Activated T-cell treated with anti-CD3 and anti-CD28 coated beads, Interleukin-2, amount 50 U/mL, for 24 hours (primary cell): Measurements from ENCODE around the gene DPH2.

Source experiments
- DNase-seq: peaks from one replicate; pipeline ENCODE4 v3.0.0-alpha.2; 2020
- H3K27ac Mint-ChIP-seq: 2 replicates; pipeline ENCODE4 v1.8.0; 2020; ENCODE audit warnings: mild to moderate bottlenecking, mixed read lengths
- H3K27me3 Mint-ChIP-seq: 2 replicates; pipeline ENCODE4 v1.8.0; 2020; ENCODE audit warnings: mixed read lengths
- H3K36me3 Mint-ChIP-seq: 2 replicates; pipeline ENCODE4 v1.8.0; 2020; ENCODE audit warnings: low read depth, mixed read lengths
- H3K4me1 Mint-ChIP-seq: 2 replicates; pipeline ENCODE4 v1.8.0; 2020; ENCODE audit warnings: low read depth, mixed read lengths
- H3K4me3 Mint-ChIP-seq: 2 replicates; pipeline ENCODE4 v1.8.0; 2020; ENCODE audit warnings: mild to moderate bottlenecking, moderate library complexity, mixed read lengths
- H3K9me3 Mint-ChIP-seq: 2 replicates; pipeline ENCODE4 v1.8.0; 2020; ENCODE audit warnings: mixed read lengths

DPH2 gene

DNA sequence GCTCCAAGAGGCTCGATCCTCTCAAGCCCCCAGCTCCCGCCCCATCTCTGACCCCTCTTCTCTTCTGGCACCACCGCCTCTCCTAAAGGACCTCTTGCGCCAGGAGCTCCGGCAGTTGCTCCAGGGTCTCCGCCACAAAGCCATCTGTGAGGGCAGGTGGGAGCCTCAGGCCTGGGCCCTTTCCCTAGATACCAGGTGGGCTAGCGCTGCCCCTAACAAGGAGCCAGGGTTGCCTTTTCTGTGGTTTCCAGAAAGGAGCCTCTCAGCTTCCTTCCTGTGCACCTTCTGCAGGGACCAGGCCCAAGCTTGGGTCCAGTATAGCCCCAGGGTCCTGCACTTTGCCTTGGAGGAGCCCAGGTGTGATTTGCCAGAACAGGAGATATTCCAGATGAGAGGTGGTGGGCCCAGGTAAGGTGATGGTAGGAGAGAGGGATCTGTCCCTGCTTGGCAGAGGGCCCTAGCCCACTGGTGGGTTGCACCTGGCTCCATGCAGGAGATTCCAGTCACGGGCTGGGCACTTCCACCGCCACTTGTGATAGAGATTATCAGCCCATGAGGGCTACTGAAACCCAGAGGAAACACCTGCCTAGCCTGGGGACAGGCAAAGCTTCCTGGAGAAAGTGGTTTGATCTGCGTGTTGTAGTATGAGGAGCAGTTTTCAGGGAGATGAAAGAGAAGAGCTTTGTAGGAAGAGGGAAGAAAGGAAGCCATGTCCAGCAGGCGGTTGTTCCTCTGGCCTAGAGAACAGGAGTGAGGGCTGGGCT lies 22.6 kb downstream of the DPH2 start:
- Mint-ChIP-seq H3K36me3 (peaks cover 3% of the 10 kb centered on the region), H3K27ac (peak overlapping the region; percentile 90)

DNA sequence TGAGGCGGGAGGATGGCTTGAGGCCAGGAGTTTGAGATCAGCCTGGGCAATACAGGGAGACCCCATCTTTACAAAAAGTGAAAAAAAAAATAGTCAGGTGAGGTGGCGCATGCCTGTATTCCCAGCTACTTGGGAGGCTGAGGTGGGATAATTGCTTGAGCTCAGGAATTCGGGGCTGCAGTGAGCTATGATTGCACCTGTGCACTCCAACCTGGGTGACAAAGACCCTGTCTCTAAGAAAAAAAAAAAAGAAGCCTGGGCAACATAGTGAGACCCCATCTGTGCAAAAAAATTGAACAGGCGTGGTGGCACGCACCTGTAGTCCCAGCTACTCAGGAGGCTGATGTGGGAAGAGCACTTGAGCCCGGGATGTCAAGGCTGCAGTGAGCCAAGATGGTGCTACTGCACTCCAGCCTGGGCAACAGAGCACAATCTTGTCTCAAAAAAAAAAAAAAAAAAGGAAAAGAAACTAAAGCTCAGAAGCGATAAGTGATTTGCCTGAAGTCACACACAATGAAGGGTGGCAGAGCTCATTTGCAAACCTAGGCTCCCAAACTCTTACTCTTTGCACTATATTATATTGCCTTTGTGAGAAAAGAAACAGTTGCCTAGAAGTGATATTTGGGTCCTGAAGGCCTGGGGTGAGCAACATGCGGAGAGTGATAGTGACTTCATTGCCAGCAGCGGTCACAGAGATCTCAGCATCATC lies 23.6 kb downstream of the DPH2 start:
- no peak overlapping the region for H3K4me3 Mint-ChIP-seq
- H3K4me1 Mint-ChIP-seq = peaks cover 20% of the 10 kb centered on the region
- no peak for DNase-seq
- H3K9me3 Mint-ChIP-seq = no peaks in the 10 kb centered on the region
- H3K27me3 Mint-ChIP-seq = no peaks in the 10 kb centered on the region
- no peaks in the 10 kb centered on the region for H3K36me3 Mint-ChIP-seq
- H3K27ac Mint-ChIP-seq = no peak overlapping the region

More for the DNA sequence above, 22.6 kb downstream of the DPH2 start:
- H3K4me3 Mint-ChIP-seq = peak overlapping the region; percentile 84
- H3K9me3 Mint-ChIP-seq = no peaks in the 10 kb centered on the region
- H3K4me1 Mint-ChIP-seq = peaks cover 20% of the 10 kb centered on the region
- no peaks in the 10 kb centered on the region for H3K27me3 Mint-ChIP-seq
- no peak for DNase-seq

DNA sequence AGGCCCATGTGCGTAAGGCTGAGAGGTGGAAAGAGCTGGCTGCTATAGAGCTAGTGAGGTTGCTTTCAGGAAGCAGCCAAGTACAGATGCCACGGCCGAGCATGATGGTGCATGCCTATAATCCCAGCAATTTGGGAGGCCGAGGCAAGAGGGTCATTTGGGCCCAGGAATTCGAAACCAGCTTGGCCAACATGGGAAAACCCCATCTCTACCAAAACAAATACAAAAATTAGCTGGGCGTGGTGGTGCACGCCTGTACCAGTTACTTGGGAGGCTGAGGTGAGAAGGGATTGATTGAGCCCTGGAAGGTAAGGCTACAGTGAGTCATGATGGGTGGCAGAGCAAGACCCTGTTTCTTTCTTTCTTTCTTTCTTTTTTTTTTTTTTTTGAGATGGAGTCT lies 24.3 kb downstream of the DPH2 start:
- H3K9me3 Mint-ChIP-seq = no peaks in the 10 kb centered on the region
- no peaks in the 10 kb centered on the region for H3K27me3 Mint-ChIP-seq
- H3K4me1 Mint-ChIP-seq = peaks cover 20% of the 10 kb centered on the region
- H3K27ac Mint-ChIP-seq = no peak overlapping the region
- no peak for DNase-seq
- no peak overlapping the region for H3K4me3 Mint-ChIP-seq
- H3K36me3 Mint-ChIP-seq = peaks cover 2% of the 10 kb centered on the region

DNA sequence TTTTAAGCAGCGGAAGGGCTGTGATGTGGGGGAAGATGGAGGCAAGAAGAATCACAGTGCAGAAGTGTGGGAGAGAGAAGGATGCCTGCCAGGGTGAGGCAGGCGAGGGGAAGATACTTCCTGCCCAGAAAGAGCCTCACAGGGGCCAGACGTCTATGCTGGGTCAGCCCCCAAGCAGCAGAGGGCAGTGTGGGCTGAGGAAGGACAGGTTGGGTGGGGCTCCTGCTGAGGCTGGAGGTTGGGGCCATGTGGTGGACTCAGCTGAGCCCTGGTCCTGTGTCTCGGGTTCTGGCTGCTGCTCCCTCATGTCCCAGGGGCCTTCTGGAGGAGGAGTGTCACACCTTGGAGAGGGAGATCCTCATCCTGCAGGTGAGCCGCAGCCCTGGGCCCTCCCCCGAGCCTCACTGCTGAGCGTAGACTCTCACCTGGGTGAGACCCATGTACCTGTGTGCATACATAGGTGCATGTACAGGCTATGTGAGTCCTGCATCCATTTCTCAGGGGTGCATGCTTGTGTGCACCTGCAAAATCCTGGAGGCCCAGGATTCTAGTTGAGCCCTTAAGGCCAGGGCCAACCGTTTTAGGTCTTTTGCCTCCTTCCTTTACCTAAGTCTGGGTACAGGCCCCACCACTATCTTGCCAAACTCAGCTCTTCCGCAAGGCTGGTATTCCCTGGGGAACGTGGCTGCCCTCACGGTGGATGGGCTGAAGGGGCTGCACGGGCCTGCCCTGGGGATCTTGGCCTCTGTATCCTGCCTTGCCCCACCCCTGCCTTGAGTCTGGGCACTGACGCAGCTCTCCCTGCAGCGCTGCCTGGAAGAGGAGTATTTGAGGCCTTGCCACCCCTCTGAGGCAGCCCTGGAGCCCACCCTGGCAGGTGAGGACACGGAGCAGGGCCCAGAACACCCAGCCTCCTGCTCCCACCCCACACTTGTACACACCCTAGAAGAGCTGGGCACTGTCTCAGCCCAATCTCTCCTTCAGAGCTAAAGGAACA lies 25.3 kb downstream of the DPH2 start:
- H3K27ac Mint-ChIP-seq = no peak overlapping the region
- no peak overlapping the region for H3K4me3 Mint-ChIP-seq
- H3K4me1 Mint-ChIP-seq = peaks cover 20% of the 10 kb centered on the region
- H3K36me3 Mint-ChIP-seq = peaks cover 6% of the 10 kb centered on the region
- H3K27me3 Mint-ChIP-seq = no peaks in the 10 kb centered on the region
- DNase-seq = no peak
- no peaks in the 10 kb centered on the region for H3K9me3 Mint-ChIP-seq

DNA sequence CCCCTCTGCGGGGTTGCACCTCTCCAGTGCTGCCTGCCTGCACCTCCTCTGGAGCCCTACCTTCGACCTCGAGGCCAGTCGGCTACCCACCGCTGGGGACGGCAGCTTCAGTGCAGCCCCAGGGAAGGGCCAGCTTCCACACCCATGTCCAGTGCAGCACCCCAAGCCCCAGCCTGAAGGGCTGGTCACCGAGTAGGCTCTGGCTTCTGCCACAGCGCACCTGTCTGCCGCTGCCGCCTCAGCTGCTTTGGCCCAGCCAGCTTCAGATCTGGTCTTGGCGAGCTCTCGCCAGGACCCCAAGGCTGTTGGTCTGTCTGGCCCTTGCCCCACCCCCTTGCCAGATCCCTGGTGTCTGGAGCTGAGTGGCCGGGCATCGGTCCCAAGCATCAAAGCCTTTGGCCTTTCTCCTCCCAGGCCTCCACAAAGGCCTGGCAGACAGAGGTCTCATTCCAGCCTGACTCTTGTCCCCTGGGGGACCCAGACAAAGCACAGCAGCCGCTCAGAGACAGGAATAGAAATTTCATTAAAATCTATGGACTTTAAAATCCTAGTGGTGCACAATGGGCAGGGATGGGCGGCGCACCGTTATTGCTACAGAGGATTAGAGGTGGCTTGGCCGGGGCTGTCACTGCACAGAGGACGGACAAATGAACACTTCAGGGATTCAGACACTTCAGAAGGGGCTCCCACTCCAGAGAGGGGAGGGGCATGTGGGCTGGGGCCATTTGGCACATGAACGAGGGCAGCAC lies 26.3 kb downstream of the DPH2 start:
- Mint-ChIP-seq H3K36me3 (peaks cover 12% of the 10 kb centered on the region), H3K4me3 (no peak overlapping the region), H3K4me1 (peaks cover 16% of the 10 kb centered on the region), H3K27me3 (no peaks in the 10 kb centered on the region), H3K27ac (no peak overlapping the region), H3K9me3 (no peaks in the 10 kb centered on the region)
- no peak for DNase-seq

DNA sequence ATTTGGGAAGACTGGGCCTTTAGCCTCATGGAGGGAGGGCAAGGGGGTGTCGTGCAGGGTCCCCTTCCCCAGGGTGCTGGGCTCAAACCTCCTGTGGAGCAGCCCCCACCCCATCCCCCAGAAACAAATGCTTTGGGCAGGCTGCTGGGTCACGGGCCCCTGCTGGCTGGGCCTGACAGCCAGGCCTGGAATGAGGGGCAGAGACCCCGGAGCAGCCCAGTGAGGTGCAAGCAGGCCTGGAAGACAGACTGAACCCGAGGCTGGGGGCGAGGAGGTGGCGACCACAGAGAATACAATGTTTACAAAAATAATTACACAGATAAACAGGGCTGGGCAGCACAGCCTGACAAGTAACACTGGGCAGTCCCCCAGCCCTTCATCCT lies 26.9 kb downstream of the DPH2 start:
- Mint-ChIP-seq H3K36me3 (peaks cover 15% of the 10 kb centered on the region), H3K9me3 (no peaks in the 10 kb centered on the region), H3K27me3 (no peaks in the 10 kb centered on the region), H3K27ac (no peak overlapping the region), H3K4me3 (no peak overlapping the region), H3K4me1 (peaks cover 12% of the 10 kb centered on the region)
- DNase-seq = no peak

DNA sequence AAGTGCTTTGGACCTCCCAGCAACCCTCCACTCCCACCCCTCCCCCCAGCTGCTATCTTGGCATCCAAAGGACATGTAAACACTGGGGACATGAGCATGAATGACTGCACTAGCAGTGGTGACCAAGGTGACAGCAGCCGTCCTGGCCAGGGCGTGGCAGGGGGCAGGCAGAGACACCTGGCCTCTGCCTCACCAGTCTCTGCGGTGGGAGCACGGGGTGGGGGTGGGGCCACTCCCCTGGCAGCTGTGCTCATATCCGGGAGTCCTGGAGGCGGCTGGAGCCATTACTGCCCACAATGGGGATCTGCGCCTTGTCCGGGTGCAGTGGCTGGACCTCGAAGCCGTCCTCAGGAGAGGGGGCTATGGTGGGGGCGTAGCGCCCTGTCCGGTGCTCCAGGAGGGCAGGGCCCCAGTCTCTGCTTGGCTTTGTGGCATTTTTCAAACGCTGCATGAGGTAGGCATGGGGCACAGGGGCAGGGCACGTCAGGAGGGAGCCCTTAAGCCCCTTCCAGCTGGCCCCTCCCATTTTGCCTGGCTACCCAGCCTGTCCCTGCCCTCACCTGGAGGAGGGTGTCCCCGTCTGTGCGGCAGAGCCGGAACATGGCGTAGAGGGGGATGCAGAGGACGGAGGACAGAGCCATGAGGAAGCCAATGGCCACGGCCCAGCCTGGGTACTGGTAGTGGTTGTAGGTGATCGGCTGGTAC lies 27.6 kb downstream of the DPH2 start:
- H3K27me3 Mint-ChIP-seq = no peaks in the 10 kb centered on the region
- peaks cover 19% of the 10 kb centered on the region for H3K36me3 Mint-ChIP-seq
- H3K4me1 Mint-ChIP-seq = peaks cover 4% of the 10 kb centered on the region
- no peaks in the 10 kb centered on the region for H3K9me3 Mint-ChIP-seq
- no peak overlapping the region for H3K4me3 Mint-ChIP-seq
- no peak for DNase-seq
- H3K27ac Mint-ChIP-seq = no peak overlapping the region

DNA sequence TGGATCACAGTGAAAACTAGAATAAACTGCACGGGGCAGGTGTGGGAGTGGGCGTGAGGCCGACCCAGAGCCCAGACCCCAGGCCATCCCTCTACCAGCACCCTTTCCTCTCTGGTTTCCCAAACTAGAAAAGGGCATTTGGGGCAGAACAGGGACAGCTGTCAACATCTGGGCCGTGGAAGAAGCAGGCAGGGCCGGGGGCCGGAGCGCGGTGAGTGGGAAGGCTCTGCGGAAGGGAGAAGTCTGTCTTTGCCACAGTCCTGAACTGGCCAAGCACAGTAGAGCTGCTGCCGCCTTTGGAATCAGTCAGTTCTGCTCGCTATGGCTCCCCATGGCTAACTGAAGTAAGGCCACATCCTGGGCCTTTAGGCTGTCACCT lies 28.2 kb downstream of the DPH2 start:
- Mint-ChIP-seq H3K9me3 (no peaks in the 10 kb centered on the region), H3K27ac (no peak overlapping the region), H3K4me3 (no peak overlapping the region), H3K4me1 (no peaks in the 10 kb centered on the region), H3K27me3 (no peaks in the 10 kb centered on the region), H3K36me3 (peaks cover 19% of the 10 kb centered on the region)
- no peak for DNase-seq

DNA sequence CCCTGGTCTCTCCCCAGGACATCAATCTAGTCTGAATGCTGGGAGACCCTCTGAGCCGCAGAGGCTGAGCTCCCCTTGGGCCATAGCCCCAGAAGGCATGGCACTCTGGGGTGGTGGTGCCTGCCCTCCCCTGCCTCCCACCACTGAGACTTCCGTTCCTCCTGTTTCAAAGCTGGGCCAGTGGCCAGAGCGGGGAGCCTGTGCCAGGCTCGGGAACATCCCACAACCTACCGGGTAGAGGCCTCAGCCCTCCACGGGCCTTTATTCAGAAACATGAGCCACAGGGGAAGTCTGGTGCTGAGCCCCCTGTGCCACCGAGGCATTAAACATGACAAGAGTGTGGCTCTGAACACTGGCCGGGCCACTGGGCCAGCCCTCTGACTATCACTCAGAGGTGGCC lies 29.6 kb downstream of the DPH2 start:
- Mint-ChIP-seq H3K9me3 (no peaks in the 10 kb centered on the region), H3K27me3 (no peaks in the 10 kb centered on the region), H3K4me3 (no peak overlapping the region), H3K4me1 (no peaks in the 10 kb centered on the region), H3K27ac (no peak overlapping the region), H3K36me3 (peaks cover 19% of the 10 kb centered on the region)
- no peak for DNase-seq

DNA sequence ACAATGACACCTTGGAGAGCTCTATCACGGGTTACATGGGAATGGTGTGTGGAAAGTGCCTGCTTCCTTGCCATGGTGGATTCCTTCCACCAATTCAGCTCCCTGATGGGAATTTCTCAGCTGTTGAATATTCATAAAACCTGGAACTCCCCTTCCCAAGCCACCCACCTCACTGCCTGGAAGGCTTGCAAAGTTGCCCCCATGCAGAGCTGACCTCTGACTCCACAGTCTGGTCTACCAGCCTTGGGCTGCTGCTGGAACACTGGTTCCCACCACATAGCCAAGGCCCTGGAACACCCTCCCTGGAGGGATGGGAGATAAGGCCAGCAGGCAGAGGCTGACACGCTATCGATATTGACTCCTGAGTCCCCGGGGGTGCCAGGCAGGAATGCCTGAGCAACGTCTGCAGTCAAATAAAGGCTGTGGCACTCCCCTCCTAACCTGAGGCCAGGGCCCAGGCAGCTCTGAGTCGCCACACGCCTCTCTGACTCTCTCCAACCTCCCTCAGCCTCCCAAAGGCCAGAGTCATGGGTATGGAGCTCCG lies 30.4 kb downstream of the DPH2 start:
- DNase-seq = no peak
- peaks cover 21% of the 10 kb centered on the region for H3K36me3 Mint-ChIP-seq
- no peaks in the 10 kb centered on the region for H3K9me3 Mint-ChIP-seq
- H3K4me3 Mint-ChIP-seq = no peak overlapping the region
- no peaks in the 10 kb centered on the region for H3K27me3 Mint-ChIP-seq
- H3K27ac Mint-ChIP-seq = no peak overlapping the region
- no peaks in the 10 kb centered on the region for H3K4me1 Mint-ChIP-seq

DNA sequence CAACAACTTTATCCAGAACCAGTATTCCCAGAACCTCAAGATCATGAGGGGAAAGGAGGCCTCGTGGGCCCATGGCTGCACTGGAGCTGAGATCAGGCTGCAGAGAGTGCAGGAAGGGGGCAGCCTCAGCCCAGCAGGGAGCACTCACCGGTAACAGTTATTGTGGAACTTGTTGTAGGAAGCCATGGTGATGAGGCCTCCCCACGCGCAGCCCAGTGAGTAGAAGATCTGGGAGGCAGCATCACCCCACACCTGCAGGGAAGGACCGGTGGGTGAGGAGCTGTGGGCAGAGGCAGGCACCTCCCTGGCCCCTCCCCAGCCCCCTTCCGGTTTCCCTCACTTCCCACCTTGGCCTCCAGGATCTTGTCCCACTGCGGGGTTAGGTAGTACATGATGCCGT lies 32.4 kb downstream of the DPH2 start:
- H3K36me3 Mint-ChIP-seq = peaks cover 23% of the 10 kb centered on the region
- no peaks in the 10 kb centered on the region for H3K27me3 Mint-ChIP-seq
- no peaks in the 10 kb centered on the region for H3K9me3 Mint-ChIP-seq
- H3K27ac Mint-ChIP-seq = no peak overlapping the region
- DNase-seq = no peak
- H3K4me1 Mint-ChIP-seq = no peaks in the 10 kb centered on the region
- H3K4me3 Mint-ChIP-seq = no peak overlapping the region

DNA sequence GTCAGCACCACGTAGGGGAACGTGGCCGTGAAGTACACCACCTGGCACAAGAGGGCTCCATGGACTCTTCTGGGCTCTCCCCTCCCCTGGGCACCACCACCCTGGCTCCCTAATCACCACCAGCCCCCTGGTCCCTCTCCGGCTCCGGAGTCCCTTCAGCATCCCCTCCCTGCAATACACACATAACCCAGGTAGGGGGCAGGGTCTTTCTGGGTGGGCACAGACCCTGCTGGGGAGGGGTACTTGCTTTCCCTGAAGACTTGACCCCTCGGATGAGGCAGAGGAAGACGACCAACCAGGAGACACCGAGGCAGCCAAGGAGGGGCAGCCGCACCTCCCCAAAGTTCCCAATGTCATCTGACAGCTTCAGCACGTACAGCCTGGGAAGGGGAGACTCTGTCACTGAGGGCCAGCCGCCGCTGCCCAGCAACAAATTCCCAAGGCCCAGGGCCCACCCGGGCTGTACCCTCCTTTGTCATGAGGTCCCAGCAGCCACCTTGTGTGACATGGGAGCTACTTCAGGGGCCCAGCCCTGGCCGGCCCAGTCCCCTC lies 32.9 kb downstream of the DPH2 start:
- DNase-seq = no peak
- Mint-ChIP-seq H3K27ac (no peak overlapping the region), H3K9me3 (no peaks in the 10 kb centered on the region), H3K4me3 (no peak overlapping the region), H3K27me3 (no peaks in the 10 kb centered on the region), H3K4me1 (no peaks in the 10 kb centered on the region), H3K36me3 (peaks cover 23% of the 10 kb centered on the region)

DNA sequence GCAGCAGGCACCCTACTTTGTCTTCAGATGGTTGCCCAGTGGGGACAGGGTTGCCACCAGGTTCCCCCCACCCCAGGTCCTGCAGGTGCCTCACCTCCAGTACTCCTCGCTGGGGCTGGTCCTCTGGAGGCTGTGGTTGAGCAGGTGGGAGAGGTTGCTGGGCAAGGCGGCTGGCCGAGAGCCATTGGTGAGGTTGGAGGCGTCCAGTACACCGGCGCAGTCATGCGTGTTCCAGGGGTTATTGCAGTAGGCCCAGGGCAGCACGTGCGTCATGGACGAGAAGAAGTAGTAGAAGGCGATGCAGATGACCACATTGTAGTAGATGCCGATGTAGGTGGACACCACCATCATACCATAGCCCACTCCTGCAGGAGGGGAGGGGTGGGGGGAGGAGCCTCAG lies 38.4 kb downstream of the DPH2 start:
- Mint-ChIP-seq H3K27me3 (no peaks in the 10 kb centered on the region), H3K27ac (no peak overlapping the region), H3K4me3 (no peak overlapping the region), H3K4me1 (peaks cover 4% of the 10 kb centered on the region), H3K9me3 (no peaks in the 10 kb centered on the region), H3K36me3 (peaks cover 6% of the 10 kb centered on the region)
- DNase-seq = no peak
